OCI-LY7 (cell line): Measurements from ENCODE around the gene MPPED1. TPM values are rescaled to one million over a fixed set of nuclear protein-coding genes. Genes with fewer than 3 reads are reported as not detected.

ENCODE experiments used
- BruUV-seq: library from RNA; stranded (reverse); fragments of 400-500 nt; replicated peaks from 2 replicates; lab custom pipeline; 2021; lab: Mats Ljungman, UMichigan
- CTCF ChIA-PET: fragments of 300-600 bp; sonication (Branson Sonifier 250); formaldehyde crosslinking; loops from one replicate; lab custom pipeline; 2022; ENCODE audit warnings: antibody characterized with exemption; ENCODE audit not compliant: unreplicated experiment; lab: Charles Lee
- POLR2A ChIA-PET: fragments of 300-600 bp; sonication (Branson Sonifier 250); formaldehyde crosslinking; loops from one replicate; lab custom pipeline; 2022; ENCODE audit warnings: antibody characterized with exemption; lab: Charles Lee
- DNase-seq: peaks from one replicate; pipeline ENCODE4 v3.0.0-alpha.2; 2015; ENCODE audit warnings: low spot score
- H2AFZ ChIP-seq: fragments of 200-600 bp; sonication (generic), shearing (Covaris generic); 2 replicates; pipeline ENCODE4 v1.6.1; 2014; ENCODE audit warnings: mild to moderate bottlenecking, antibody characterized with exemption, low read length, moderate library complexity
- H3K27ac ChIP-seq: fragments of 200-600 bp; sonication (generic); 2 replicates; pipeline ENCODE4 v1.5.1; 2014; ENCODE audit warnings: mixed run types, low read depth, mild to moderate bottlenecking, moderate library complexity, low read length, inconsistent platforms; ENCODE audit not compliant: poor library complexity, severe bottlenecking
- H3K36me3 ChIP-seq: fragments of 200-600 bp; sonication (generic); 2 replicates; pipeline ENCODE4 v1.6.1; 2014; ENCODE audit warnings: mild to moderate bottlenecking, antibody characterized with exemption, low read length, moderate library complexity, mixed read lengths; ENCODE audit not compliant: insufficient read depth
- H3K4me1 ChIP-seq: fragments of 200-600 bp; sonication (generic); 2 replicates; pipeline ENCODE4 v1.5.1; 2014; ENCODE audit warnings: mild to moderate bottlenecking, low read length; ENCODE audit not compliant: insufficient read depth, poor library complexity, severe bottlenecking
- H3K4me2 ChIP-seq: fragments of 200-600 bp; sonication (generic); 2 replicates; pipeline ENCODE4 v1.6.1; 2014; ENCODE audit warnings: mild to moderate bottlenecking, low read length
- H3K4me3 ChIP-seq: fragments of 200-600 bp; sonication (generic); 2 replicates; pipeline ENCODE4 v1.5.1; 2014; ENCODE audit warnings: mild to moderate bottlenecking, low read depth, low read length; ENCODE audit not compliant: poor library complexity, severe bottlenecking
- H3K79me2 ChIP-seq: fragments of 200-600 bp; sonication (generic); 2 replicates; pipeline ENCODE4 v1.6.1; 2016; ENCODE audit warnings: low read depth, mild to moderate bottlenecking, low read length, moderate library complexity, mixed read lengths; ENCODE audit not compliant: insufficient read depth
- H3K9me2 ChIP-seq: fragments of 200-600 bp; sonication (generic); 2 replicates; pipeline ENCODE4 v1.6.1; 2016; ENCODE audit warnings: mild to moderate bottlenecking, low read length, mixed read lengths; ENCODE audit not compliant: insufficient read depth
- H3K9me3 ChIP-seq: fragments of 200-600 bp; sonication (generic); 2 replicates; pipeline ENCODE4 v1.6.1; 2014; ENCODE audit warnings: mild to moderate bottlenecking, mixed run types, low read length, mixed read lengths
- H4K20me1 ChIP-seq: fragments of 200-600 bp; sonication (generic); 2 replicates; pipeline ENCODE4 v1.6.1; 2014; ENCODE audit warnings: mild to moderate bottlenecking, antibody characterized with exemption, low read length, moderate library complexity, mixed read lengths; ENCODE audit not compliant: insufficient read depth
- CTCF ChIP-seq: fragments of 200-600 bp; sonication (generic); conservative IDR thresholded peaks from 2 replicates; pipeline ENCODE4 v1.5.1; 2014; ENCODE audit warnings: mild to moderate bottlenecking, antibody characterized with exemption, low read length, moderate library complexity, mixed read lengths
- EZH2phosphoT487 ChIP-seq: fragments of 200-600 bp; sonication (generic); IDR thresholded peaks from 2 replicates; pipeline ENCODE4 v1.6.1; 2018; ENCODE audit warnings: low read depth, borderline replicate concordance, mild to moderate bottlenecking, mixed run types, antibody characterized with exemption, low read length, moderate library complexity, mixed read lengths
- intact Hi-C: fragments of 100-400 bp; cut with micrococcal nuclease; formaldehyde crosslinking; loops from one replicate; pipeline ENCODE4 v1.10.0; 2022; ENCODE audit not compliant: unreplicated experiment
- total RNA-seq, 2 experiments: library from RNA; depleted of rRNA in 1 of 2; stranded (reverse); fragments of >200 nt in 1 of 2; shearing (Covaris generic) in 1 of 2; gene quantifications; 2 replicates each; pipeline ENCODE4 v1.2.3, GENCODE V29; 2014 to 2022

The MPPED1 gene
- total RNA-seq, 2 experiments from 2014 or later = not detected

- ChIA-PET POLR2A (no interaction called here), CTCF (no interaction called here)
- intact Hi-C loops = no loop called here
- no peaks in the 10 kb centered on the region for H3K36me3 ChIP-seq
- H3K79me2 ChIP-seq = no peaks in the 10 kb centered on the region
- no peak overlapping the region for H3K27ac ChIP-seq
- no peak for DNase-seq
- no peaks in the 10 kb centered on the region for H3K9me3 ChIP-seq
- H2AFZ ChIP-seq = no peak overlapping the region
- BruUV-seq = no TSS peak
- TF ChIP-seq CTCF (no peak), EZH2phosphoT487 (no peak)
- H3K4me1 ChIP-seq = no peaks in the 10 kb centered on the region
- no peak overlapping the region for H3K4me2 ChIP-seq
- H3K9me2 ChIP-seq = no peaks in the 10 kb centered on the region
- H4K20me1 ChIP-seq = no peaks in the 10 kb centered on the region
- H3K4me3 ChIP-seq = no peak overlapping the region
Measured at GRCh38 chr22:43528601-43529360, 117.0 kb downstream of the MPPED1 start.

GRCh38 chr22:43529461-43529860 is 117.6 kb downstream of the MPPED1 start:
- ChIA-PET POLR2A (interaction anchor here (0.5 kb wide), 1 partner anchor 9 kb away, joined by 3 read pairs; no protein-coding TSS in a partner anchor), CTCF (no interaction called here)
- no peaks in the 10 kb centered on the region for H4K20me1 ChIP-seq
- no TSS peak for BruUV-seq
- no peak overlapping the region for H3K4me2 ChIP-seq
- no peak for TF ChIP-seq CTCF
- no peak for TF ChIP-seq EZH2phosphoT487
- DNase-seq = no peak
- H3K36me3 ChIP-seq = no peaks in the 10 kb centered on the region
- H3K27ac ChIP-seq = no peak overlapping the region
- H3K9me3 ChIP-seq = no peaks in the 10 kb centered on the region
- H3K9me2 ChIP-seq = no peaks in the 10 kb centered on the region
- no peaks in the 10 kb centered on the region for H3K4me1 ChIP-seq
- H3K4me3 ChIP-seq = no peak overlapping the region
- no peak overlapping the region for H2AFZ ChIP-seq
- intact Hi-C loops = no loop called here
- no peaks in the 10 kb centered on the region for H3K79me2 ChIP-seq

- Histone ChIP-seq H3K4me1 (no peaks in the 10 kb centered on the region), H3K4me3 (no peak overlapping the region), H3K9me2 (no peaks in the 10 kb centered on the region), H4K20me1 (no peaks in the 10 kb centered on the region), H3K4me2 (no peak overlapping the region), H3K9me3 (no peaks in the 10 kb centered on the region), H3K79me2 (no peaks in the 10 kb centered on the region), H2AFZ (no peak overlapping the region), H3K36me3 (no peaks in the 10 kb centered on the region), H3K27ac (no peak overlapping the region)
- POLR2A ChIA-PET = no interaction called here
- CTCF ChIA-PET = no interaction called here
- no TSS peak for BruUV-seq
- DNase-seq = no peak
- intact Hi-C loops = no loop called here
- TF ChIP-seq CTCF = no peak
- TF ChIP-seq EZH2phosphoT487 = no peak
Measured at GRCh38 chr22:43529934-43530333, 118.1 kb downstream of the MPPED1 start.
